Measurements from ENCODE around the gene TNFRSF18.
"Not testable (repeated sequence)": the region's sequence is repeated elsewhere in the genome, so short reads cannot be mapped to it uniquely, and the experiment has no call there.

The TNFRSF18 gene, protein sequence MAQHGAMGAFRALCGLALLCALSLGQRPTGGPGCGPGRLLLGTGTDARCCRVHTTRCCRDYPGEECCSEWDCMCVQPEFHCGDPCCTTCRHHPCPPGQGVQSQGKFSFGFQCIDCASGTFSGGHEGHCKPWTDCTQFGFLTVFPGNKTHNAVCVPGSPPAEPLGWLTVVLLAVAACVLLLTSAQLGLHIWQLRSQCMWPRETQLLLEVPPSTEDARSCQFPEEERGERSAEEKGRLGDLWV

DNA sequence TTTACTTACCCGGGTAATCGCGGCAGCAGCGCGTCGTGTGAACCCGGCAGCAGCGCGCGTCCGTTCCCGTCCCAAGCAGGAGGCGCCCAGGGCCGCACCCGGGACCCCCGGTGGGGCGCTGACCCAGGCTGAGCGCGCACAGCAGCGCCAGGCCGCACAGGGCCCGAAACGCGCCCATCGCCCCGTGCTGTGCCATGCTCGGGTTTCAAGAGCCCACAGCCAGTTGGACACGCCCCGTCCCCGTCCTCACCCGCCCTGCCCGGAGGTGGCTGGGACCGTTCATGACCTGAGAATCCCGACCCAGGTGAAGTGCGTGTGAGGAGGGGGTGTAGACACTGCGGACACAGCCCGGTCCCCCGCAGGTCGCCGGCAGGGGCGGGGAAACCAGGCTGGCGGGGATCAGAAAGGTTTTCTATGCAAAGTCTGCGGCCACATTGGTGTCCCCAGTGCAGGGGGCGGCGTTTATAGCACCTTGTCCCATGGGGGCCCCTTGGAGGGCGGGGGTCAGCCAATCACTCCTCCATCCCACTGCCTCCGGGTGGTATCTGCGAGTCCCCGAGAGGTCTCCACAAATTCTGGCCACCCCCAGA lies at the start of gene TNFRSF18:
TNFRSF18 (minus strand) TSS at position 217 of the 590 bp plus-strand sequence; CDS start at position 196, 21 bp downstream.
- peak; percentile 51 for DNase-seq

DNA sequence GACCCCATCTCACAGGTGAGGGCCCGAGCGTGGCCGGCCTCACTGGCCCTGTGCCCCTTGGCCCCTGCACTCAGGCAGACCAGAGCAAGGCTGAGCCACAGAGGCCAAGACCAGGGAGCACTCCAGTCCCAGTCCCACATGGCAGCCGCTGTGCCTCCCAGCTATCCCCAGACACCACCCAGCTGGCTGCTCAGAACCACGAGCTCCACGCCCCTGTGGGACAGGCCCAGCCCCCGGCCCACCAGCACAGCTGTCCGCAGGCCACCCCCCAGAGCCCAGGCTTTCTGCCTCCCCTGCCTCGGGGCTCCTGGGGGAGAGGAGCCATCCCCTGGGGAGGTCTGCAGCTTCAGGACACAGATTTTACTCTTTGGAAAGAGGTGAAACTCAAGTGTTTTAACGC lies 49.2 kb upstream of the TNFRSF18 start:
- no peak for DNase-seq

DNA sequence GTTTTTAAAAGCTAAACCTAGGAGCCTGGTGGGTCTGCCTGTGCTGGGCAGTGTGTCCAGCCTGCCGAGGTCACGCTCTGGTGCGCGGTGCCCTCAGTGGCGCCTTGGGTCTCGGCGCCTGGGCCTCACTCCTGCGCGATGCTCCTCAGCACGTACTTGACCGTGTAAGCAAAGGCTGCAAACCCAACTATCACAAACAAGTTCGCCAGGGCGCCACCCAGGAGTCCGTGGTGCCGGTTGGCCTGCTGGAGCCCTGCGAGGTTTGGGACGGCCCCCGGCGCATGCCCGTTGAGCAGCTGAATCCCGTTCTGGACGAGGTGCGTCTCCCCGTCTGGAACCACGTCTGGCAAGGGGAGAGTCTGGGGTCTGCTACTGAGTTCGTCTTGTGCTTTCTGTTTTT lies 48.7 kb upstream of the TNFRSF18 start:
- DNase-seq: no peak

DNA sequence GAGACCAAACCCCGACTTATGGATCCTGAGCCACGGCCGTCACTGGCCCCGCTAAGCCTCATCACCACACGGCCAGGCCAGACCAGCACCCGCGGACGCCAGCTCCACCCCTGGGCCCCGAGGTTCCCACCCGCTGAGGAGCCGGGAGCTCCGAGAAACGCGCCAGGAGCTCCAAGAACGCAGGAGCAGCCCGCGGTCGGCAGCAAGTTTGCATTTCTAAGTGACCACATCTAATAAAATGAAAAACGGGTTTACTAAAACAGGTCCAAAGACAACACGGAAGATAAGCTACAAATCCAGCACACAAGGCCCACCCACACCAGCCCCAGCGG lies 48.2 kb upstream of the TNFRSF18 start:
- no peak for DNase-seq

DNA sequence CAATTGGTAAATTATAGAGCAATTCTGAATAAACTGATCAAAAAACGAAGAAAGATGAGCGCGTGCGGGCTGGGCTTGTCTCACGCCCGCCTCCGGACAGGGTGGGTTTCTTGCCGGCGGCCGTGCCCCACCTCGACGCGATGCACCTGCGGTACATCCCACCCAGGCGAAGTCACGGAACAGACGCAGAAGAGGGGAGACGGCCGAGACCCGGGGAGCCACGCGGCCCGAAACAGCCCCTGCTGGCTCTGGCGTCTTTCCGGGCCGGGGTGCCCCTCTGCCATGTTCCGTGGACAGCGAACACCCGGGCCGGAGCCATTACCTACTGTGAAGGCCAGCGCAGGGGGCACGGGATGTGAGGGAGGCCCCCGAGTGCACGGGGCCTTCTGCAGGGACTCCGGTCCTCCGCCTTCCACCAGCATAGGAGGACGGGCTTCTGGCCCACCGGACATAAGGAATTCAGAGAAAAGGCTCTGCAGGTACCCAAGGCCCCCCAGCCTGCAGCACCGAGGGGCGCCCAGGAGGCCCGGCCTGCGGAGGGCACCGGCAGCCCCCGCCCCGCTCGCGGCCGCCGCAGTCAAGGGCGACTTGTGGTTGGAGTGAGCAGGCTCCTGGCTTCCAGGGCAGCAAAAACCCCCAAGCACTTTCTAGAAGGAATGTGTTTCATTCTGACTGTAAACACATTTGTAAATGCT lies 47.7 kb upstream of the TNFRSF18 start:
- DNase-seq: no peak

DNA sequence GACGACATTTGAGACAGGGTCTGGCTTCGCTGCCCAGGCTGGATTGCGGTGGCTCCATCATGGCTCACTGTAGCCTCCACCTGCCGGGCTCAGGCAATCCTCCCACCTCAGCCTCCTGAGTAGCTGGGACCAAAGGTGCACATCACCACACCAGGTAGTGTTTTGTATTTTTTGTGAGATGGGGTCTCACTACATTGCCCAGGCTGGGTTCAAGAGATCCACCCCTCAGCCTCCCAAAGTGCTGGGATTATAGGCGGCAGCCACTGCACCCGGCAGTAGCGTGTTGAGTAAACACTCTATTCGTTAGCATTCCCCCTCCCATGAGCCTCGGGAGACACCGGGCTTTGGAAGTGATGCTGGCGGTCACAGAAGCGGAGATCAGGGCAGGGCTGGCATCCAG lies 46.9 kb upstream of the TNFRSF18 start:
- DNase-seq: no peak

DNA sequence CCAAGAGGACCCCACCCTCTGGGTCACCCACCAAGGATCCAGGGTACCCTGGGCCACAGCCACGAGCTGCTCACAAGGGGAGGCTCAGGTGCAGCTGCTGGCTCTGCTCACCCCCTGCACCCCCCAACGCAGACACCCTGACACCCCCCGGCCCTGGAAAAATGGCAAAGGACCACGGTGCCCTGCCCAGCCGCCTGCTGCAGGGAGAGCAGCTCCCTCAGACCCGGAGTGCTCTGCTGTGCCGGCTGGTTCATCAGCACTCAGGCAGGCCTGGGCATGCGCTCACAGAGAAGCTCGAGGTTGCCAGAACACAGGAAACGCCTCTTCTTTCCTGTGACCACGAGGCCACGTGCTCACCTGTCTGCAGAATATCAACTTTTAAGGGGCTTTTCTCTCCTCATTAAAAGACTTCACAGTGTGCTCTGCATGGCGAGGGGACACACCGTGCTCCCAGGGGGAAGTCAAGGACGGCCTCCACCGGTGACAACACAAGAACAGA lies 44.4 kb upstream of the TNFRSF18 start:
- peak; percentile 65 for DNase-seq

DNA sequence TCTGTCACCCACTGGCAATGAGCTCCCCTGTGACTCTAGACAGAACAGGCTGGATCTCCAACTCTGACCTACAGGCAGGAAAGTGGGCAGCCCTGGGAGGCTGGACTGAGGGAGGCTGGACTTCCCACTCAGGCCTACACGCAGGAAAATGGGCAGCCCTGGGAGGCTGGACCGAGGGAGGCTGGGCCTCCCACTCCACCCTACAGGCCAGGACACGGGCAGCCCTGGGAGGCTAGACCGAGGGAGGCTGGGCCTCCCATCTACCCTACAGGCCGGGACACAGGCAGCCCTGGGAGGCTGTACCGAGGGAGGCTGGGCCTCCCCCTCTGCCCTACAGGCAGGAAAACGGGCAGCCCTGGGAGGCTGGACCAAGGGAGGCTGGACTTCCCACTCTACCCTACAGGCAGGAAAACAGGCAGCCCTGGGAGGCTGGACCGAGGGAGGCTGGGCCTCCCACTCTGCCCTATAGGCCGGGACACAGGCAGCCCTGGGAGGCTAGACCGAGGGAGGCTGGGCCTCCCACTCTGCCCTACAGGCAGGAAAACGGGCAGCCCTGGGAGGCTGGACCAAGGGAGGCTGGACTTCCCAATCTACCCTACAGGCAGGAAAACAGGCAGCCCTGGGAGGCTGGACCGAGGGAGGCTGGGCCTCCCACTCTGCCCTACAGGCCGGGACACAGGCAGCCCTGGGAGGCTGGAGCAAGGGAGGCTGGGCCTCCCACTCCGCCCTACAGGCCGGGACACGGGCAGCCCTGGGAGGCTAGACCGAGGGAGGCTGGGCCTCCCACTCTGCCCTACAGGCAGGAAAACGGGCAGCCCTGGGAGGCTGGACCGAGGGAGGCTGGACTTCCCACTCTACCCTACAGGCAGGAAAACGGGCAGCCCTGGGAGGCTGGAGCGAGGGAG lies 41.9 kb upstream of the TNFRSF18 start:
- not testable (repeated sequence) for DNase-seq

DNA sequence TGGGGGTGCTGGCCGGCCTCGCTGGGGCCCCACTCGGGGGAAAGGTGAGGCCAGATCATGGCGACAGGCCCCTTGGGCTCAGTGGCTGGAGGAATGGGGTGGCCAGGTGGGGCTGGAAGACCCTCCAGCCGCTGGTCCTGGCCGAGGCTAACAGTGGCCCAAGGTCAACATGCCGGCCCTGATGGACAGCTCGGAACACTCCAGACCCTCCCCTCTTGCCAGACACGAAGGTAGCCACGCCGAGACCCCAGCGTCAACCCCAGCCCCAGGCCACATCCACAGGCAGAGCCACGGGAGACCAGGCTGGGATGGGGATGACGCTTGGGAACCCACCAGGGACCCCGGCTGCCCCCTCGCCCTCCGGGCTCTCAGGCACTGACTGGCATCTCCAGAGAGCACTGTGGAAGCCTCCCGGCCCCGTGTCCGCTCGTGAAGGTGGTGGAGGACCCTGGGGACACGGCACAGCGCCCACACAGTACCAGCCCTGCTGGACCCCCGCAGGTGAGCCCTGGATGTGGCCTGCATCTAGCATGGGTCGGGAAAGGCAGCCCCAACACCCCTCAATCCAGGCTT lies 41.0 kb upstream of the TNFRSF18 start:
- DNase-seq: no peak

DNA sequence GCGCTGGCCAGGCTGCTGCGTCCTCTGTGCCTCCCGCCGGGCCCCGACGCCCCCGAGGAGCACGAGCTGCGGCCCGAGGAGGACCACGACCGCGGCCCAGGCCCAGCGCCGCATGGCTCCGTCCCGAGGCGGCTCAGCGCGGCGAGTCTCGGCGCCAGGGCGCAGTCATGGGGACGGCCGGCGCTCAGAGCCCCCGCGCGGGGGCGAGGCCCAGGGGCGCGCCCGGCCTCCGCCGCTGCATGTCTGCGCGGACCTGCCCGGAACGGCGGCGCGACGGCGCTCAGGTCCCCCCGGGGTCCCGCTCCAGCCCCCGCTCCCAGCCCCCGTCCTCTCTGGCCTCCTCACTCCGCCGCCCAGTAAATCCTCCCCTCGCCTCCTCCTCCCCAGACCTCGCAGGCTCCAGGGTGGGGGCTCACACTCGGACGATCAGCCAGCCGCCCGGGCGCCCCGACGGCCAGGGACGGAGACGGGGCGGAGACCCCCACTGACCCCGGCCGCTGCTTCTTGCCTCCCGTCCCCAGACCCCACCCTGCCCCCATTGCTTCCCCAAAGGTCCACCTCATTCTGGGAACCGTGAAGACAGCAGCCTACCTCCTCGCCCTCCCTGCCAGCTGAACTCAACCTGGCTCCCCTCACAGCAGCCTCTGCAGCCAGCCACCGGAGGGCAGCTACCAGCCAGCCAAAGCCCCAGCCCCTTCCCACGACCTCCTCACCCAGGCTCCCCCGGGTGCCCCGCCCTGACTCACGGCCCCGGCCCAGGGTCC lies 40.4 kb upstream of the TNFRSF18 start, which contains the start of gene C1QTNF12:
C1QTNF12 (minus strand) TSS at position 146 of the 764 bp plus-strand sequence; CDS start at position 114, 32 bp downstream.
- DNase-seq: no peak

DNA sequence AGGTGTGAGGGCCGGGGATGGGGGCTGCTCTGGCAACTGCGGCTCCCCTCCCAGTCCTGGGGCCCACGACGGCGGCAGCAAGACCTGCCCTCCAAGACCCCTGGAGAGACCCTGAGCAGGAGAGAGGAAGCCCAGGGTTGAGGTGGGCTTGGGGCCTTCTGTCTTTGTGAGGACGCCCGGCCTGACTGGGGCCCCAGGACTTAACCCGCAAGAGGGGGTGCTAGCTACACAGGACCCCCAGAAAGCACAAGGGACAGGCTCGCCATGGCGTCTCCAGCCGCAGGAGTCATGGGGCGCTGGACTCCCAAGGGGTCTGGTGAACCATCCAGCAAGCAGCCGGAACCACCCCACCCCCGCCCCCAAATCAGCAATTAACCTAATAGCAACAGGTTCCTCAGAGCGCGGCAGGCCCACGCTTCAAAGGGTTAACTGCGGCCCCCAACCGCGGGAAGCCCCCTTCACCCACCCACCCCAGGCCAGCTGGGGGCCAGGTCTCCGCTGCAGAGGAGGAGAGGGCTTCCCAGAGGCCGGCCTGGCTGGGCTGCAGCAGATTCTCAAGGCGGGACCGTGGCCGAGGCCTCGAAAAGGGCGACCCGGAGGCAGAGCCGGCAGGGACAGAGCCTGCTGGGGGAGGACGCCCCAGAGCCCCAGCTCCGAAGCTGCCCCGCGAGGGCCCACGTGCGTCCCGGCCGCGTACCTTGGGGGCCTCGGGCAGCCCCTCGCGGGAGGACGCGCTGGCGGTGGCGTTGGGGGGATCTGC lies 39.6 kb upstream of the TNFRSF18 start:
- DNase-seq: no peak

DNA sequence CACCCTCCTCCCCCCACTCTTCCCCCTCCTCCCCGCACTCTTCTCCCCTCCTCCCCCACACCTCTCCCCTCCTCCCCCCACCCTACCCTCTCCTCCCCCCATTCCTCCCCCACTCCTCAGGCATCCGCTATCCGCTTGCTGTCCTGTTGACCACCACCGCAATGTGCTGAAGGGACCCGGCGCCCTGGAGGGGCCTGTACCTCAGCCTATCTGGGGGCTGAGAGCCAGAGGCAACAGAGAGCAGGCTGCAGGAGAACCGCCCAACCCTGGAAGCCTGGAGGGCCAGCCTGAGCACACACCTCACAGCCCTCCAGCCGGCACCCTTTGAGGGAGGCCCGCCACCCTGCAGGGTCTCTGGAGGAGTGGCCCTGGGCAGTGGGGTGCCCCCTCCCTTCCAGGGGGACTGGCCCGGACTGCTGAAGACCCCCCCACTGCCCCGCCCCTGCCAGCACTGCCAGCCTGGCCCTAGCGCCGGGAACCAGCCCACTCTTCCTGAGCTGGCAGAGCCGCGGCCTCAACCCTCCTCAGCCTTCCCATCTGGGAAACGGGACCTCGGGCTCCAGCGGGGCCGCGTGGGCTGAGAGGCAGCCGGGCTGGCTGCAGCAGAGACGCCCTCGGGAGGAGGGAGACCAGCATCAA lies 38.9 kb upstream of the TNFRSF18 start:
- no peak for DNase-seq

DNA sequence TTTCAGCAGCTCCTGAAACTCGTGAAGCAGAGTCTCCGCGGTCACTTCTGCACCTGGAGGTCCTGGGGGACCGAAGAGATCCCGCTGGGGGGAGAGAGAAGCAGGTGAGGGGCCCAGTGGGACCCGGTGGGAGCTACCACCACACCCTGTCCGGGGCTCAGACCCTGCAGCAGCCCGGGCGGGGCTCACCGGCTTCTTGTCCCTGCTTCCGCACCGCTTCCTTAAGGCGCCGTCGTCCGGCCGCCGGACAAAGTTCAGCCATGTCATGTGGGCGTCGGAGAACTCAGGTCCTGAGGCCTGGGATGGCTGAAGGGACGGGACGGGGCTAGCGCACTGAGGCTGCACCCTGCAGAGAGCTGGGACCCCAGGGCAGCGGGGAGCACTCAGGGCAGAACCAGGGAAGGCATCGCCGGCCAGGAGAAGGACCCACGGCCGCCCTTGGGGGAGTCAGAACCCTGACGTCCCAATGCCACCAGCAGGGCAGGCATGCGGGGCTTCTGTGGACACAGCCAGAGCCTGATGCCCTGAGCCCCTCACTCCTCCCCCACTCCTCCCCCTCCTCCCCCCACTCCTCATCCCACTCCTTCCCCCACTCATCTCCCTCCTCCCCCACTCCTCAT lies 37.9 kb upstream of the TNFRSF18 start:
- DNase-seq: no peak

DNA sequence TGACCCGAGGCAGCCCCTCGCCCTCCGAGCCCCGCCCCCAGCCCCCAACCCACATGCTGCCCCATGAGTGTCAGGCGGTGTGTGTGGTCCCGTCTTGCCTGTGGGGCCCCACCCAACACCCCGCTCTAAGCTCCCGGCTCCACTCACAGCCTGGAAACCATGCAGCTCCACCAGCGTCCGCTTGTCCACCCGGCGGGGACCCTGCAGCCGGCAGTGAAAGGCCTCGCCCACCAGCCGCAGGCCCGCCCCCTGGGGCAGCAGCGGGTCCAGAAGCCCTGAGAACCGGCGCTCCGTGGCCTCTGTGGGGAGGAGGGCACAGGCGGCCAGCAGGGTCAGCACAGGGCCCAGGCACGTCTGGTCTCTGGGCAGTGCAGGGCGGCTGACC lies 37.4 kb upstream of the TNFRSF18 start:
- DNase-seq: no peak

DNA sequence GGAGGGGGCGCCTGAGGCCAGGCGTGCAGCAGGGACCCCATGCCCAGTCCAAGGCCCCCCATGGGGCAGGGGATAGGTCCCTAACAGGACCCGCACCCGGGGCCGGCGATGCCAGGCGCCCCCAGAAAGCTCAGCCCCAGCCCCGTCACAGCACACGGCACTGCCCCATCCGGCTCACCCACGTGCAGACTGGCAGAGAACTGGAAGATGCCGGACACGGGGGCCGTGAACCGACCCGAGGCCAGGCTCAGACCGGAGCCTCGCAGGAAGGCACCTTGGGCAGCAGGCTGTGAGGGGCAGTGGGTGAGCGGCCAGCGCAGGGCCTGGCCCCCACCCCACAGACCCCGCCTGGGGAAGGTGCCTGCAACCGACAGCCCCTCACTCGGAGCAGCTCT lies 36.9 kb upstream of the TNFRSF18 start:
- no peak for DNase-seq

DNA sequence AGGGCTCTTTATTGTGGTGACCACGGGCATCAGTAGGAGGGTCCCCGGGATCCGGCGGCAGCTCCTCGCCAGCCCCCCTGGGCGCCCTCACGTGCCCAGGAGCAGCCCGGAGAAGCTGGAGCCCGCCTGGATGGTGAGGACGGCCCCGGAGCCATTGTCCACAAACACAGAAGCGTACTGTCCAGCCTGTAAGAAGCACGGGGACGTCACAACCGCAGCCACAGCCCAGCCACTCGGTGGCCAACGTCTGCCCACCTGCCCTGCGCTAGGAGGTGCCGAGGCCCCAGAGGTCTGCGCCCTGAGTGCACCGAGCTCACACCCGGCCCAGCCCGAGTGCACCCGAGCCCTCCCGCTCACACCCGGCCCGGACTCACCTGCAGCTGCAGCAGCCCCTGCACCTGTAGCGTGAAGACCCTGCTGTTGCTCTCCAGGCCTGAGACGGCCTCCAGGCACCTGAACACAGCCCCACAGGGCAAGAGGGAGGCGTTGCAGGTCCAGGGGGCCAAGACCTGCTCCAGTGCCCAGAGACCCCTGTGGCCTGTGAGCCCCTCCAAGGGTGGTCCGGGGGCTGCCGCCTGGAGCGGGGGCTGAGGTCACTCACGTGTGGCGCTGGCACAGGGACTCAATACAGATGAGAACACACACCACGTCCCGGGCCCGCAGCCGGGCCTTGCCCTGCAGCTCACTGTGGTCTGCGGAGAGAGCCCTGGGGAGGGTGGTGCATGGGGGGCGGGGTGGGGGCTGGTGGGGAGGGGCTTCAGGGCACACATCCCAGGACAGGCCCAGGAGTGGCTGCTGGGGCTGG lies 36.3 kb upstream of the TNFRSF18 start:
- no peak for DNase-seq

DNA sequence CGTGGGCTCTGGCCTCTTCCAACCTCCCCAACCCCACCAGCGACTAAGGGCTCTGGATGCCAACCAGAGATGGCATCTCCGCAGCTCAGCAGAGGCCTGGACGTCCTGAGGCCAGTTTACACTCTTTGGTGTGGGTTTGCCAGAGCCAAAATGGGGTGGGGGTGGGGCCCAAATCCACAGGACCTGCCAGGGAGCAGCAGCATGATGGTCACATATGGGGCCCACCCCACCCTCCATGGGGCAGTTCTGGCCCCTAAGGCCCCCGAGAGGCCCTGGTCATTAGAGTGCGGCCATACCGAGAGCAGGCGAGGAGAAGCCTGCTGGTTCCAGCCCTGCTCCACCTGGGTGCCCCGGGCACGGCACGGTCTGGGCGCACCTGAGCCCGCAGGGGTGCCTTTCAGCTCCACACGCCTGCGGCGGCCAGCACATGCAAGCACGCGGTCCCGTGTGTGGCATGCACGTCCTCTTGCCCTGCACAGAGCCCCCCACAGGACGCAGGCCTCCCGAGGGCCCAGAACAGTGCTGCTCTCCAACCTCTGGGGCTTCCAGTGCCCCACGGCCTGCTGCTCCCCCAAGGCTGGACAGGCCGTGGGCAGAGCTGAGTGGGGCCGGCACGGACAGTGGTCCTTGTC lies 35.3 kb upstream of the TNFRSF18 start:
- no peak for DNase-seq

DNA sequence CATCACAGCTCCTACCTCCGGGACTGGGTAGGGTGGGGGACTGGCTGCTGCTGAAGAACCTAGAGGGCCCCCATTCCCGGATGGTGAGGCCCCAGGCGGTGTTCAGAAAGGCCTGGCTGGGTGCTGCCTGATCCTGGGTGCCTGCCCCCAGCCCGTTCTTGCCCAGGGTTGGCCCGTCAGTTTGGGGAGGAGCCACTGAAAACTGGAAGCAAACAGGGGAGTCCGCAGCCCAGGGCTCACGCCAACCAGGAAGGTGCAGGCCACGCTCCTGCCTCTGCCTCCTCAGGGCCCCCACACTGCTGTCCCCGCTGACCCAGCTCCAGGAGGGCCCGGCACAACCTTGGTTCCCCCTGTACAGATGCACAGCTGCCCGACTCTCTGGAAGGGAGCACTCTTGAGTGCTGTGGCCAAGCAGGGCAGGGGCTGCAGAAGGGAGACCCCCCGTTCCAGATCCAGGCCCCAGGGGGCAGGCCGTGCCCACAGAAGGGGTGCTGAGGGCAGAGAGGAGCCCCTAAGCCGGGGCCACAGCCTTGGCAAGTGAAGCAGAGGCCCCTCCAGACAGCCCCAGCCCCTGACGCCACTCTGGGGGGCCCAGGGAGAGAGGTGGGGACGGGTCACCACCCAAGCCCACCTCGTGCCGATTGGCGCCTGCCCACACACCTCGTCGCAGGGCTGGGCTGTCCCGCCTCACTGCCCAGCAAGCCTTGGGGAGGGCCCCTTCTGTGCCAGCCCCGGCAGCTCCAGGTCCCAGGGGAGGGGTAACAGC lies 34.6 kb upstream of the TNFRSF18 start:
- no peak for DNase-seq
